HUES6 (cell line): ENCODE measurements around the gene SLC8A1.

Experiments used
- H3K27ac ChIP-seq: 2 replicates; pipeline ENCODE4 v1.7.0; 2013; ENCODE audit warnings: low read depth, mild to moderate bottlenecking, low read length, inconsistent platforms
- H3K27me3 ChIP-seq: 2 replicates; pipeline ENCODE4 v1.6.1; 2013; ENCODE audit warnings: low read length; ENCODE audit not compliant: control insufficient read depth, insufficient read depth
- H3K36me3 ChIP-seq: 2 replicates; pipeline ENCODE4 v1.6.1; 2013; ENCODE audit warnings: low read length; ENCODE audit not compliant: control insufficient read depth, insufficient read depth
- H3K4me1 ChIP-seq: 2 replicates; pipeline ENCODE4 v1.6.1; 2013; ENCODE audit warnings: low read length; ENCODE audit not compliant: control insufficient read depth, insufficient read depth
- H3K4me3 ChIP-seq: 2 replicates; pipeline ENCODE4 v1.5.1; 2013; ENCODE audit warnings: low read depth, low read length
- H3K9ac ChIP-seq: one replicate; pipeline ENCODE4 v1.6.1; 2013; ENCODE audit warnings: mild to moderate bottlenecking, low read length
- H3K9me3 ChIP-seq: 2 replicates; pipeline ENCODE4 v1.6.1; 2013; ENCODE audit warnings: low read depth, low read length; ENCODE audit not compliant: control insufficient read depth, insufficient read depth

The SLC8A1 gene

GRCh38 chr2:40363631-40364030 is 88.3 kb downstream of the SLC8A1 start:
- H3K9ac ChIP-seq = no peak overlapping the region
- H3K4me3 ChIP-seq = no peak overlapping the region
- H3K36me3 ChIP-seq = no peaks in the 10 kb centered on the region
- H3K4me1 ChIP-seq = no peaks in the 10 kb centered on the region; the same call in 1 of the 2 replicates
- no peaks in the 10 kb centered on the region for H3K27me3 ChIP-seq
- H3K9me3 ChIP-seq = no peaks in the 10 kb centered on the region
- no peak overlapping the region for H3K27ac ChIP-seq

- H3K4me3 ChIP-seq = no peak overlapping the region
- no peaks in the 10 kb centered on the region for H3K9me3 ChIP-seq
- no peaks in the 10 kb centered on the region; the same call in 1 of the 2 replicates for H3K4me1 ChIP-seq
- no peaks in the 10 kb centered on the region for H3K27me3 ChIP-seq
- H3K27ac ChIP-seq = no peak overlapping the region
- H3K36me3 ChIP-seq = no peaks in the 10 kb centered on the region
- H3K9ac ChIP-seq = no peak overlapping the region
Measured at GRCh38 chr2:40363231-40363630, 88.7 kb downstream of the SLC8A1 start.

- no peaks in the 10 kb centered on the region; the same call in 1 of the 2 replicates for H3K4me1 ChIP-seq
- no peaks in the 10 kb centered on the region for H3K36me3 ChIP-seq
- no peak overlapping the region for H3K4me3 ChIP-seq
- H3K27me3 ChIP-seq = no peaks in the 10 kb centered on the region
- no peak overlapping the region for H3K27ac ChIP-seq
- no peaks in the 10 kb centered on the region for H3K9me3 ChIP-seq
- no peak overlapping the region for H3K9ac ChIP-seq
Measured at GRCh38 chr2:40361478-40361877, 90.4 kb downstream of the SLC8A1 start.

GRCh38 chr2:40360652-40361051 is 91.2 kb downstream of the SLC8A1 start:
- Histone ChIP-seq H3K4me1 (no peaks in the 10 kb centered on the region; the same call in 1 of the 2 replicates), H3K9me3 (no peaks in the 10 kb centered on the region), H3K27ac (no peak overlapping the region), H3K27me3 (no peaks in the 10 kb centered on the region), H3K4me3 (no peak overlapping the region), H3K36me3 (no peaks in the 10 kb centered on the region), H3K9ac (no peak overlapping the region)

GRCh38 chr2:40359811-40360210 is 92.1 kb downstream of the SLC8A1 start:
- Histone ChIP-seq H3K27me3 (no peaks in the 10 kb centered on the region), H3K27ac (no peak overlapping the region), H3K9me3 (no peaks in the 10 kb centered on the region), H3K4me3 (no peak overlapping the region), H3K9ac (no peak overlapping the region), H3K36me3 (no peaks in the 10 kb centered on the region), H3K4me1 (no peaks in the 10 kb centered on the region; the same call in 1 of the 2 replicates)

- H3K4me1 ChIP-seq = no peaks in the 10 kb centered on the region; the same call in 1 of the 2 replicates
Measured at GRCh38 chr2:40358783-40359182, 93.1 kb downstream of the SLC8A1 start.

GRCh38 chr2:40357667-40358066 is 94.2 kb downstream of the SLC8A1 start:
- Histone ChIP-seq H3K36me3 (no peaks in the 10 kb centered on the region), H3K27ac (no peak overlapping the region), H3K4me1 (no peaks in the 10 kb centered on the region; the same call in 1 of the 2 replicates), H3K4me3 (no peak overlapping the region), H3K27me3 (no peaks in the 10 kb centered on the region), H3K9ac (no peak overlapping the region), H3K9me3 (no peaks in the 10 kb centered on the region)

More at GRCh38 chr2:40358783-40359182, 93.1 kb downstream of the SLC8A1 start:
- Histone ChIP-seq H3K27ac (no peak overlapping the region), H3K27me3 (no peaks in the 10 kb centered on the region), H3K9ac (no peak overlapping the region), H3K36me3 (no peaks in the 10 kb centered on the region), H3K4me3 (no peak overlapping the region), H3K9me3 (no peaks in the 10 kb centered on the region)

- H3K9me3 ChIP-seq = no peaks in the 10 kb centered on the region
- no peak overlapping the region for H3K4me3 ChIP-seq
- H3K27ac ChIP-seq = no peak overlapping the region
- H3K27me3 ChIP-seq = no peaks in the 10 kb centered on the region
- no peak overlapping the region for H3K9ac ChIP-seq
- no peaks in the 10 kb centered on the region for H3K36me3 ChIP-seq
- no peaks in the 10 kb centered on the region; the same call in 1 of the 2 replicates for H3K4me1 ChIP-seq
Measured at GRCh38 chr2:40355451-40355850, 96.4 kb downstream of the SLC8A1 start.

- Histone ChIP-seq H3K27me3 (no peaks in the 10 kb centered on the region), H3K4me1 (no peaks in the 10 kb centered on the region), H3K4me3 (no peak overlapping the region), H3K36me3 (no peaks in the 10 kb centered on the region), H3K9ac (no peak overlapping the region), H3K27ac (no peak overlapping the region), H3K9me3 (no peaks in the 10 kb centered on the region)
Measured at GRCh38 chr2:40353231-40353630, 98.7 kb downstream of the SLC8A1 start.

- Histone ChIP-seq H3K27ac (no peak overlapping the region), H3K9ac (no peak overlapping the region), H3K27me3 (no peaks in the 10 kb centered on the region), H3K9me3 (no peaks in the 10 kb centered on the region), H3K4me3 (no peak overlapping the region), H3K36me3 (no peaks in the 10 kb centered on the region), H3K4me1 (no peaks in the 10 kb centered on the region)
Measured at GRCh38 chr2:40352703-40353099, 99.2 kb downstream of the SLC8A1 start.

- Histone ChIP-seq H3K36me3 (no peaks in the 10 kb centered on the region), H3K9me3 (no peaks in the 10 kb centered on the region), H3K4me1 (no peaks in the 10 kb centered on the region), H3K9ac (no peak overlapping the region), H3K27me3 (no peaks in the 10 kb centered on the region), H3K27ac (no peak overlapping the region), H3K4me3 (no peak overlapping the region)
Measured at GRCh38 chr2:40352041-40352702, 99.7 kb downstream of the SLC8A1 start.
